Measurements from ENCODE around the gene JAZF1. TPM values are rescaled to one million over a fixed set of nuclear protein-coding genes. Genes with fewer than 3 reads are reported as not detected.

JAZF1 gene
- total RNA-seq, 1 experiment from 2014 or later = 14.2 TPM

GRCh38 chr7:27958933-27959548 lies 221.6 kb downstream of the JAZF1 start:
- H3K27me3 Mint-ChIP-seq (ENCODE audit: insufficient read depth, unreplicated experiment) = no peaks in the 10 kb centered on the region
- no peak for TF ChIP-seq CTCF (IDR thresholded peaks at IDR 0.05; ENCODE audit: unreplicated experiment)
- BruUV-seq (replicated peaks) = no TSS peak
- no peaks in the 10 kb centered on the region for H3K9me3 Mint-ChIP-seq (ENCODE audit: unreplicated experiment)
- no peak overlapping the region for H3K4me3 Mint-ChIP-seq (ENCODE audit: unreplicated experiment)
- DNase-seq (ENCODE audit: unreplicated experiment) = no peak
- ChIA-PET POLR2A (interaction anchor here (0.7 kb wide), 1 partner anchor 14 kb away, joined by 3 read pairs; no protein-coding TSS in a partner anchor), CTCF (interaction anchor here (0.8 to 1.0 kb wide), 2 partner anchors 35 to 387 kb away, joined by 3 read pairs; no protein-coding TSS in a partner anchor)
- peaks cover 6% of the 10 kb centered on the region for H3K36me3 Mint-ChIP-seq (ENCODE audit: insufficient read depth, unreplicated experiment)
- intact Hi-C loops (cut with micrococcal nuclease) = no loop called here
- H3K4me1 Mint-ChIP-seq (ENCODE audit: insufficient read depth, unreplicated experiment) = peaks cover 7% of the 10 kb centered on the region
- H3K27ac Mint-ChIP-seq (ENCODE audit: low read depth, unreplicated experiment) = no peak overlapping the region

GRCh38 chr7:27955596-27955995 lies 225.0 kb downstream of the JAZF1 start:
- ChIA-PET POLR2A (interaction anchor here (0.6 kb wide), 1 partner anchor 33 kb away, joined by 3 read pairs; no protein-coding TSS in a partner anchor), CTCF (interaction anchor here (0.7 kb wide), 1 partner anchor 27 kb away, joined by 3 read pairs; no protein-coding TSS in a partner anchor)
- peaks cover 3% of the 10 kb centered on the region for H3K36me3 Mint-ChIP-seq (ENCODE audit: insufficient read depth, unreplicated experiment)
- BruUV-seq (replicated peaks) = no TSS peak
- DNase-seq (ENCODE audit: unreplicated experiment) = no peak
- no peaks in the 10 kb centered on the region for H3K27me3 Mint-ChIP-seq (ENCODE audit: insufficient read depth, unreplicated experiment)
- no peak for TF ChIP-seq CTCF (IDR thresholded peaks at IDR 0.05; ENCODE audit: unreplicated experiment)
- no peak overlapping the region for H3K27ac Mint-ChIP-seq (ENCODE audit: low read depth, unreplicated experiment)
- H3K9me3 Mint-ChIP-seq (ENCODE audit: unreplicated experiment) = no peaks in the 10 kb centered on the region
- intact Hi-C loops (cut with micrococcal nuclease) = no loop called here
- H3K4me3 Mint-ChIP-seq (ENCODE audit: unreplicated experiment) = no peak overlapping the region
- no peaks in the 10 kb centered on the region for H3K4me1 Mint-ChIP-seq (ENCODE audit: insufficient read depth, unreplicated experiment)

DNA sequence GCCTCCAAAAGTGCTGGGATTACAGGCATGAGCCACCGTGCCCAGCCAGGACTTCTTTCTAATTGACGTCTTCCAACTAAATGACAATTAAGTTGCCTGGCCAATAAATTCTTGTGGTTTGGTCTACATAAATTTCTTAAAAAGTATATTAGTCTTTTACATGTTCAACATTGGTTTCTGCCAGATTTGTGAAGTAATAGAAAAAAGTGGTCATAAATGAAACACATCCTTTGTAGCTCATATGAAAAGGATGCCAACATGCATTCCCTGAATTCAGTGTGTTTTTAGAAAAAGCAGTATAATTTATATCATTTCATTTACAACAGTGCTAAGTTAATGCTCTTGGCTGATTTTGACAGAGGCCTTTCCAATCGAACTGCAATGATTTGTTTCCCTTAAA lies 225.6 kb downstream of the JAZF1 start:
- POLR2A ChIA-PET = interaction anchor here (0.6 kb wide), 1 partner anchor 33 kb away, joined by 3 read pairs; no protein-coding TSS in a partner anchor
- BruUV-seq (replicated peaks) = no TSS peak
- H3K4me1 Mint-ChIP-seq (ENCODE audit: insufficient read depth, unreplicated experiment) = no peaks in the 10 kb centered on the region
- H3K27me3 Mint-ChIP-seq (ENCODE audit: insufficient read depth, unreplicated experiment) = no peaks in the 10 kb centered on the region
- TF ChIP-seq CTCF (IDR thresholded peaks at IDR 0.05; ENCODE audit: unreplicated experiment) = no peak
- H3K9me3 Mint-ChIP-seq (ENCODE audit: unreplicated experiment) = no peaks in the 10 kb centered on the region
- no peak overlapping the region for H3K4me3 Mint-ChIP-seq (ENCODE audit: unreplicated experiment)
- no peaks in the 10 kb centered on the region for H3K36me3 Mint-ChIP-seq (ENCODE audit: insufficient read depth, unreplicated experiment)
- no peak for DNase-seq (ENCODE audit: unreplicated experiment)
- no peak overlapping the region for H3K27ac Mint-ChIP-seq (ENCODE audit: low read depth, unreplicated experiment)
- CTCF ChIA-PET = no interaction called here
- intact Hi-C loops (cut with micrococcal nuclease) = no loop called here

DNA sequence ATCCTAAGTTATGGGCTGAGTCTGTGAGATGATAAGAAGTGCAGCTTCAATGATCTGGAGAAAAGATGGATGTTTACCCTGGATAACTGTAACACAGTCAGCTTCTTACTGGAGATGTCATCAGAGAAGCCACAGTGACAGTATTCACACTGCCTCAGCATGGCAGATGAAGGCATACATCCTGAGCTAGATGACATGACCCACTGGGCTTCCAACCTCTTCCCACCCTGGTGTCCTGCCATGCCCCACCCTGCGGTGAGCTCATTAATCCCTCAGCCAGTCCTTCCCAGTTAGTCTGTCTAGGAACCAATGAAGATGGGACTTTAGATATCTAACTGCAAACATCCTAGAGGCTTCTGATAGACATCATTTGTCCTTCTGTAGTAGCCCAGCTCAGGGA lies 226.8 kb downstream of the JAZF1 start:
- Mint-ChIP-seq H3K4me3 (ENCODE audit: unreplicated experiment) (no peak overlapping the region), H3K4me1 (ENCODE audit: insufficient read depth, unreplicated experiment) (no peaks in the 10 kb centered on the region), H3K27ac (ENCODE audit: low read depth, unreplicated experiment) (no peak overlapping the region), H3K36me3 (ENCODE audit: insufficient read depth, unreplicated experiment) (no peaks in the 10 kb centered on the region), H3K27me3 (ENCODE audit: insufficient read depth, unreplicated experiment) (no peaks in the 10 kb centered on the region), H3K9me3 (ENCODE audit: unreplicated experiment) (no peaks in the 10 kb centered on the region)
- POLR2A ChIA-PET = interaction anchor here (0.6 to 1.2 kb wide), 4 partner anchors 8 to 190 kb away, joined by 3 to 5 read pairs (median 4); no protein-coding TSS in a partner anchor
- no peak for TF ChIP-seq CTCF (IDR thresholded peaks at IDR 0.05; ENCODE audit: unreplicated experiment)
- intact Hi-C loops (cut with micrococcal nuclease) = no loop called here
- CTCF ChIA-PET = interaction anchor here (0.6 to 0.9 kb wide), 2 partner anchors 67 to 124 kb away, joined by 3 read pairs; no protein-coding TSS in a partner anchor
- DNase-seq (ENCODE audit: unreplicated experiment) = no peak
- no TSS peak for BruUV-seq (replicated peaks)

Measured in MCF 10A (cell line).